ENCODE data around the gene NALCN.
"Not testable (repeated sequence)": the region's sequence is repeated elsewhere in the genome, so short reads cannot be mapped to it uniquely, and the experiment has no call there.

The NALCN gene

GRCh38 chr13:101339202-101339601 is 77.1 kb downstream of the NALCN start:
- no peak for DNase-seq

GRCh38 chr13:101332583-101332982 is 83.7 kb downstream of the NALCN start:
- no peak for DNase-seq

GRCh38 chr13:101331731-101332130 is 84.6 kb downstream of the NALCN start:
- no peak for DNase-seq

- no peak for DNase-seq
Measured at GRCh38 chr13:101327871-101328270, 88.4 kb downstream of the NALCN start.

GRCh38 chr13:101326710-101327109 is 89.6 kb downstream of the NALCN start:
- no peak for DNase-seq

GRCh38 chr13:101325423-101325822 is 90.9 kb downstream of the NALCN start:
- DNase-seq: no peak

- no peak for DNase-seq
Measured at GRCh38 chr13:101323601-101324000, 92.7 kb downstream of the NALCN start.

- DNase-seq: no peak
Measured at GRCh38 chr13:101317986-101318523, 98.3 kb downstream of the NALCN start.

GRCh38 chr13:101313479-101313878 is 102.8 kb downstream of the NALCN start:
- not testable (repeated sequence) for DNase-seq

GRCh38 chr13:101309014-101309619 is 107.2 kb downstream of the NALCN start:
- DNase-seq: peak; percentile 97

GRCh38 chr13:101308247-101309013 is 107.9 kb downstream of the NALCN start:
- DNase-seq: peak; percentile 12

GRCh38 chr13:101307181-101307701 is 109.1 kb downstream of the NALCN start:
- peak; percentile 98 for DNase-seq

- DNase-seq: no peak
Measured at GRCh38 chr13:101306773-101307172, 109.5 kb downstream of the NALCN start.

- no peak for DNase-seq
Measured at GRCh38 chr13:101305981-101306411, 110.3 kb downstream of the NALCN start.

GRCh38 chr13:101303521-101303920 is 112.8 kb downstream of the NALCN start:
- no peak for DNase-seq

- DNase-seq: no peak
Measured at GRCh38 chr13:101301053-101301452, 115.3 kb downstream of the NALCN start.

- no peak for DNase-seq
Measured at GRCh38 chr13:101300531-101300930, 115.8 kb downstream of the NALCN start.

GRCh38 chr13:101298517-101298916 is 117.8 kb downstream of the NALCN start:
- no peak for DNase-seq

GRCh38 chr13:101297794-101298193 is 118.5 kb downstream of the NALCN start:
- no peak for DNase-seq

- DNase-seq: peak; percentile 32
Measured at GRCh38 chr13:101292711-101293110, 123.6 kb downstream of the NALCN start.

GRCh38 chr13:101291646-101292515 is 124.4 kb downstream of the NALCN start:
- DNase-seq: peak; percentile 39

- DNase-seq: peak; percentile 80
Measured at GRCh38 chr13:101291206-101291605, 125.1 kb downstream of the NALCN start.

GRCh38 chr13:101289764-101290163 is 126.5 kb downstream of the NALCN start:
- DNase-seq: peak; percentile 66

All from fibroblast of skin of abdomen (primary cell).